Hematopoietic multipotent progenitor cell treated with erythropoietin and hydrocortisone succinate and interleukin-3 and kit ligand, for 15 days (in vitro differentiated cells): Measurements from ENCODE around the gene P2RY6.

Experiments
- DNase-seq: peaks from one replicate; pipeline ENCODE4 v3.0.0-alpha.2; 2015; ENCODE audit warnings: low spot score

Gene P2RY6

DNA sequence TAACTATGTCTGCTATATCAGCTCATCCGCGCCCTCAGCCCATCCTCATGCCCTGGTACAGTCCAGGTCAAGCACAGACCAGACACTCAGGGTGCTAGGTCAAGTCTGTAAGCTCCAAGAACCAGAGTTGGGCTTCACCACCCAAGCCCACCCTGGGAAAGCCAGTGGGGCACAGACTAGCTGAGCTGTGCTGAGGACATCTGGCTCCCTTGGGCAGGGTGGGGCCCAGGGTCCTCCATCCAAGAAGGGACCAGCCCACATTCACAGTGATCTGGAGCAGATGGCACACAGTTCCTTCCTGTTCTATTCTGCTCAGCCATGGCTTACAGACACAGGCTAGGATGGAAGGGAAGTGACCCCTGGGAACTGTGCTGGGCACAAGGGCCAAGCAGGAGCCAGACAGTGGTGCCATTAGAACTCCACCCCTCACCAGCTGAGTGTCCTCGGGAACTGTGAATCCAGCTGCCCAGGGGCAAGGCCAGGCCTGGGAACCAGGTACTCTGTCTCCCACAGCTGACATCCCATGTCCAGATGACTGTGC is 9.1 kb downstream of the P2RY6 start:
- DNase-seq, result no peak

DNA sequence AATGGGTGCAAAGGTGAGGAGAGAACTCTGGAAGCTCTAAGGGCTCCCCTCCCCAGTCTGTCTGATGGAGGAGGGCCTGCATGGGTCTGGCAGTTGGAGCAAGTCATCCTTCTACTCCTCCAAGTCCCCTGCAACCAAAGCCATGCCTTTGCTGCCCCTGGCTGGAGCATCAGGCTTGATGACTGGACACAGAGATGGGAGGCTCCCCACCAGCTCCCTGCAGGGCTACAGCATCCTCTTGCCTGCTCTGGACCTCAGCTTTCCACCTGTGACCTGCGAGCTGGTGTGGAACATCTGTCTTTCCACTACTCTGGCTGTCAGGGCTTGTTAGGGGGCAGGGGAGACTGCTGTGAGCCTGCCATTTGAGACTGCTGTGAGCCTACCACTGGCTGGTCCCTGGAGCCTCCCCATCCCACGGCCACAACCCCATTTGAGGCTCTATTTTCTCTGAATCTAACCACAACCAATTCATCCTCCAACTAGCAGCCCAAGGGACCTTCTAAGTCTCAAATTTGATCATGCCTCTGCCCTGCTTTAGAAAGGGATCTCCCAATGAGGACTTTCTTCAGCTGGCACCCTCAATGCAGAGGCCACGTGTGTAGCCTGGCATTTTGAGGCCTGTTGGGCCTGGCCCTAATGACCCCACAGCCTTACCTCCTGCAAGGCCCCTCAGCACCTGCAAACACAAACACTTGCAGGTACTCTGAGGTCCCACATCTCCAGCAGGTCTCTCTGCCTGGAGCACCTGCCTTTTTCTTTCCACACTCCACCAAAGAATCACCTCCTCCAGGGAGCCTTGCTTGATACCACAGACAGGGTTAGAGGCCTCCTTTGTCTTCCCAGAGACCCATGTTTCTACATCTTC is 9.9 kb downstream of the P2RY6 start:
- no peak for DNase-seq

DNA sequence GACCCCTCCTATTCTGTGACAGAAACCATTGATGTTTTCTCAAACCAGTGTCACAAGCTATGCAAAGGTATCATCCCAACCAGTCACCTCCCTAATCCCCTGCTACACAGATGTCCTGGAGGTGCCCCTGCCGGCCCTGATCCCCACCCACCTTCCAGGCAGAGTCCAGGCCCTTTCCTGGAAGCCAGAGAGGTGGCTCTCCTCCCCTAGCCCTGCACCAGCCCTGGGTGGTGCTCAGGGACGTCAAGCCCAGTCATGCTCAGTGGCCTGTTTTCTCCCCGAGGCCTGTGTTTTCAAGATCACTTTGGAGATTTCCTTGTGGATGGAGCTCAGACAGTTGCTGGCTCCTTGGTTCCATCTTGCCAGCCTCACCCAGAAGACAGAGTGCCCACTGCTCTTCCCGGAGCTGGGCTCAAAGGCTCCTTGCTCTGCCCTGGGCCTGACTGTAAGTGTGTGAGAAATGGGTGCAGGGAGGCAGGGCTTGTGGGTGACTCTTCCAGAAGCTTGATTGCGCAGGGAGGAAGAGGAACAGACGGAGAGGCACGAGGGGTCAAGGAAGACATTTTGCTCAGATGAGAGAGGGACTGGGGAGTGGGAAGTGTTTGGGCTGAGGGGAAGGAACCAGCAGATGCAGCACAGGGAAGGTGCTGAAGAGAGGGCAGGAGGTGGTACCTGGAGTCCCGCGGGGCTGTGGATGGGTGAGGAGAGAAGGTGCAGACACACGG is 11.3 kb downstream of the P2RY6 start:
- DNase-seq, result no peak

DNA sequence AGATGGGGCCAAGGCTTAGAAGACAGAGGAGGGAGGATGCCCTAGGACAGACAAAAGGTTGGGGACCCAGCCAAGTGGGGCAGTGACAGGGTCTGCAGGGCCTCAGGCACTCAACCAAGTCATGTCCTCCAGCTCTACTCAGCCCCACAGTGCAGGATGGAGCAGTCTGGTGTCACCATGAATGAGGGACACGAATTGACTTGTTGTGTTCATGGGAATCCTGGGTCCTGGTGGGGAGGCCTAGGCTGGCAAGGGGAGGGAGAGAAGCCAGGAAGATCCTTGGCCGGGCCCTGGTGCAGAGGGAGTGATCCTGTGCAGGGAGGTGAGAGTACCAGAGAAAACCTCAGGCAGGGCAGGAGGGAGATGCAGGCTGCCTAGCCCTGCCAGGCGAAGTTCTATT is 12.0 kb downstream of the P2RY6 start:
- DNase-seq, result no peak

DNA sequence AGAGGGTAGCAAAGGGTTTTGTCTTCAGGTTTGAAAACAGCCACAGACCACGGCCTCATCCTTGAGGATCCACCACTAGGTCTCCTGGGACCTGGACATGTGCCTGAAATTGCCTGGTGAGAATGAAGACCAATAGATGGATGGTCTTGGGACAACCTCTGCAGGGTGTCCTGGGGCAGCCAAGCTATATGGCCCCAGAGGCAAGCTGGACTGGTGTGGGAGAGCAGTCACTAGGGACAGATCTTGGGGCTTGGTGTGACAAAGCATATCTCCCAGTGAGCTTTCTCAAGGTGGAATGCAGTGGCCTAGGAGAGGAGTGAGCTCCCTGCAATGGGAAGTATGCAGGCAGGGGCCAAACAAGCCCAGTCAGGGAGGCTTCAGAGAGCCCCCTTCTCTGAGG is 13.6 kb downstream of the P2RY6 start:
- DNase-seq, result no peak

DNA sequence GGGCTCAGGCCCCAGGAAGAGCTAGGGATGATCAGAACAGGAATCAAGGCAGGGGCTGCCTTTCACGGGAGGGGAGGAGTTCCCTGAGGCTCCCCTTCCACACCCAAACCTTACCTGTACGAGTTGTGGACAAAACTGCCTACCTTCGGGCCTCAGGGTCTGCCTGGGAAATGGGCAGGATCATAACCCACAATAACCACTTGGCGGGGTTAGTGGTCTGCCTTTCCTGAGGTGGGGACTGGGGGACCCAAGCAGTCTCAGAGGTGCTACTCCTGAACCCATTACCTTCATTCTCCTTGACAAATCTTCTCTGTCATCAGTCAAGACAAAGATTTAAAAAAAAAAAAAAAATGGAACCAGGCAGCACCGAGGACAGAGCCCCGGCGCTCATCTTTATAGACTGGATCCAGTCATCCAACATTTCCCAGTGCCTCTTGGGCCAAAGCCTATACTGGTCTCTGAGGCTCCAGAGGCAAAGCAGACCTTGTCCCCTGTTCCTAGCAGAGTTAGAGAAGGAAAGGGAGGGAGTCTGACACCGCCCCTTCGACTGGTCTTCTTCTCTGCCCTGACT is 14.2 kb downstream of the P2RY6 start:
- DNase-seq, result no peak

DNA sequence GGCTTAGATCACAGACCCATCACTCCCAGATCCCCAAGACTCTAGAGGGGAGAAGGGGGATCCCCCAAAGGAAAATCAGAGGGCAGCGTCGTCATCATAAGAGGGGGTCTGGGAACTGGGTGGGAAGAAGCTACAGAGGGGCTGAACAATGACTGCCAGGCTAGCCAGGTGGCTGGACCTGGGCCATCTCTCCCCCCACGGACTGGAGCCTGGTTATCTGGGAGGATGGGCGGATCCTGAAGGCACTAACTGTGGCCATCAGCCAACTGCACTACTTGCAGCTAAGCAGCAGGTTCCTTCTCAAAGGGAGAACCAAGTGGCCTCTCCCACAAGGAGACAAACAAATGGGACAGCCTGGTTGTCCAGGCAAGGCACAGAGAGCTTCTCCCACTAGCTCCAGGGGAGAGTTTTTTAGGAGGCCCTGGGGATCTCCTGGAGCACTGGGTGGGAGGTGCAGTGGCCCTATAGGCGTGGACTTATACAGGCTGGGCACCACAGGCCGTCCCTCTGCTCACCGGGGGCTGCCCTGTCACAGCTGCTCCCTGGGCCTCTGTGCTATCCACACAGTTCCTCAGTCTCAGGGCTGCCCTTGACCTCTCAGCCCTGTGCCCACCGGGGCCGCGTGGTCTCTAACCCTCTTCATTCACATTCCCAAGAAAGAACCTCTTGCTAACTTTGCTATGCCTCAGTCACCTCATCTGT is 15.4 kb downstream of the P2RY6 start:
- DNase-seq, result peak; percentile 31

DNA sequence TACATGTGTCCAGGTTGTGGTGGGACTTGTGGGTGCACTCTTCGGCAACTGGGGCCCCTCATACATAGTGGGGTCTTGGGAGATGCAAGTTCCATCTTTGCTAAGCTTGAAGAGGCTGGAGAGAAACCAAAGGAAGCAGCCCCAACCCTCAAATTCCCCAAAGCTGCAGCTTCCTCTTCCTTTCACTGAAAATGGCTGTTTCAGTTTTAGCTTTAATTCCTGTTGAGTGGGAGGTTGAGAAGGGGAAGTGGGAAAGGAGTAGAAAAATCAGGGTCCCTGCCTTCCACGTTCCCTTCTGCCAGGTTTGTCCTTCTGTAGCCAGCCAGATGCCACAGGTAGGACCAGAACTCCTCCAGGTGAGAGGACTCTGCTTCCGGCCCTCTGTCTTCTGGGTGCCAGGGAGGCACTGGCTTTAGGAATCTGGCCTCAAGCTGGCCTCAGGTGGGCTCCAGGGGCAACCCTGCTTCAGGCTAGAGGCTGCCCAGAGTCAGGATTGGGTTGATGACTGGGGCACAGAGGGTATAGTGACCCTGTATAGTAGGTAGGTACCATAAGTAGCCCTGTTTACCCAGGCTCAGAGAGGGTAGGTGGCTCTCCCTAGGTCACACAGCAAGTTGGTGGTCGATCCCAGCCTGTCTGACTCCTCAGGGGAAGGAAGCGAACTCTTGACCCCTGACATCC is 16.2 kb downstream of the P2RY6 start:
- DNase-seq, result no peak

DNA sequence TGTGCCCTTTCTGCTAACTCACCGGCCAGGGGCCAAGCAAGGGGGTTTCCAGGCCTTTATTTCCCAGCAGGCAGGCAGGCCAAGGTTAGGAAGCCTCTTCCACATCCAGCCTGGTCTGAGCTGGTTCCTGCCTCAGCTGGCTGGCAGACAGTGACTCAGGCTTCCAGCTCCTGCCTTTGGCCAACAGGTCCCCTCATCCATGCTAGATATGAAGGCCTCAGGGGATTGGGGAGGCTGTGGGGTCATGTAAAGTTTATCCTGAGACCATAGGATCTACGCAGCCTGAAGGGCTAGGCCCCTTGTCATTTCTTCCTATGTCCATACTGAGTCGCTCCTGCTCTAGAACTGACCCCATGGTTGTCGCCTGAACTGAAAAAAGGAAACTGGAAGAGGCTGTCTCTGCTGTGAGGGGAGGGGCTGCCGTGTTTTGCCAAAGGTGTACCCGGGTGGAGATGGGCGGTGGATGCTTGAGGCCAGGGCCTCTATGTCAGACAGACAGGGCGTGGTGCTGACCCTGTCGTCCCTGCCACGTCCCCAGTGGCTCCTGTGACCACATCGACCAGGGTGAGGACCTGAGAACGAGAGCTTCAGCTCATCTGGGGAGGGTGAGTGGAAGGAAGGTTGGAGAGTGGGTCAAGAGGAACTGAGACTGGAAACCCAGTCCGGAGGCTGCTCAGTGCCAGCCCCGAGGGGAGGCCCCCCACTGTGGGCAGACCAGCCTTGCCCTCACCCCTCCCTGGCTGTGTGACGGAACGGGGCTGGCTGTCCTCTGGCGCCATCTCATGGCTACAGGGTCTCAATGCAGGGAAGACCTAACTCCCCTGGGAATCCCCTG is 17.0 kb downstream of the P2RY6 start:
- peak; percentile 53 for DNase-seq

DNA sequence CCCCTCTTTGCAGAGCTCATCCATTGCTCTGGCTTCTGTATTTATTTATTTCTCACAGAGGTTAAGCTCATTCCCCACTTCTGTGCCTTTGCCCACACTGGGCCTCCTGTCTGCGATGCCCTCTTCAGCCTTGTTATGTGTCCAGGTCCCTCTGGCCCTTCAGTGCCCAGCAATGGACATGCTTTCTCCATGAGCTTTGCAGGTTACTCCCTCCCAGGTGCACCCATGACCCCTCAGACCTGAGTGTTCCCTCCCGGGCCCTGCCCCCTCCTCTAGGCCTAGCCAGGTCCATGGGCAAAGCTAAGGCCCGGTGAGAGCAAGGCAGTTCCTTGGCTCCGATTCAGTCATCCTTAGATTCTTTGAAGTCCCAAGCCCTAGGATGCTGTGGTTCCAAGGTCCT is 18.4 kb downstream of the P2RY6 start:
- no peak for DNase-seq

DNA sequence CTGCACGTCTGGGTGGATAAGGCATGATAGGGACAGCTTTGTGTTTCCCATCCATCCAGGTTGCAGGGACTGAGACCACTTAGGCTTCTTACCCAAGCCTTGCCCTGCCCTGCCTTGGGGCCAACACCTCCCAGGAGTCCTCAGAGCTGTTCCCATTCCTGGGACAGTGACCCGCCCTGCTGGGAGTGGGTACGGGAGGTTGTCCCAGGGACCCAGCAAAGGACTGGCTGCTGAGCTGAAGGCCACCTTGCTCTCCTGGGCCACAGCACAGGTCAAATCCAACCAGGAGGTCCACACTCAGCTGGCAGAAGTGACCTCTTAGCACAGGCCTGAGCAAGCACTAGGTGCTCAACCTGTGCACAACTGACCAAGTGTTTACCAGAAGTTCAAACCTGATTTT is 19.1 kb downstream of the P2RY6 start:
- no peak for DNase-seq

DNA sequence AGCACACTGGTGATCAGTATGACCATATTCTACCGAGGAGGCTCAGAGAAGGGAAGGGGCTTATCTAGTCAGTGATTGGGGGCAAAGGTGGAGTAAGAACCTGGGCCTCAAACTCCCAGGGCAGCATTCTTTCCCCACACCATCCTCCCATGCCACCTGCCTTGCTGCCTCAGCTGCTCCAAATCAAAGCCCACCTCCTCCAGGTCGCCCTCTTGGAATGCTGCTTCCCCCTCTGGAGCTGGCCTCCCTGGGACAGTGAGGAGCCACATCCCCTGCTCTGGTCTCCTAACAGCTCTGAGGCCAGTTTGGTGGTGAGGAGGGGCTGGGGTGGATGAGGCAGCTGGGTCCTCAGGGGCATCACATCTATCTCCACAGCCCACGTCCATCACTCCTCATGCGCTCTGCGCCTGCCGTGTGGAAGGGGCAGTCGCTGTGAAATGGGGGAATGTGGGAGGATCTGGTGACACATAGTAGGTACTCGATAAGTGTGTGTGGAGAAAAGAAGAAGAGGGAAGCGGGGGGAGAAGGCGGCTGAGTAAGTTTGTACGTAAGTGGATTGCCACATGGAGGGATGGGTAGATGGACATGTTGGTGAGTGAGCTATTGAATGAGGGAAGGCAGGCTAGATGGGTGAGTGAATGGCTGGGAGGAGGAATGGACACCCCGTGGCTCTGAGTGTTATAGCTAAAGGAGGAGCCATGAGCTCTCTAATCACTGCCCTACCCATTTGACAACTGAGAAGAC is 19.8 kb downstream of the P2RY6 start:
- DNase-seq, result no peak

DNA sequence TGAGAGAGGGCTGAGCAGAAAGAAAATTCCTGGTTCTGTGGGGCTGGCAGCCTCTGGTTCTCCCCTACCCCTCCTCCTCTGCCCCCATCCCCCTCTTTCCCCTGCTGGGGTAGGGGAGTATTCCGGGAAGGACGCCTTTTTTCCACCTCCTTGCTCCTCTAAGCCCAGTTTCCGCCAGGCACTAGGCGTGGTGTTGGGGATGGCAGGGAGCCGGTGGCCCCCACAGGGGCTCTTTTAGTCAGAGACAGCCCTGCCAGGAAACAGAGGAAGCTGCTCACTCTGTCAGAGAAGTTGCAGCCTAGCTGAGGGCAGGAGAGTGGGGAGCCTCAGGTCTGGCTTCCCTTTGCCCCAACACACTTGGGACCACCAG is 20.4 kb downstream of the P2RY6 start:
- DNase-seq, result no peak

DNA sequence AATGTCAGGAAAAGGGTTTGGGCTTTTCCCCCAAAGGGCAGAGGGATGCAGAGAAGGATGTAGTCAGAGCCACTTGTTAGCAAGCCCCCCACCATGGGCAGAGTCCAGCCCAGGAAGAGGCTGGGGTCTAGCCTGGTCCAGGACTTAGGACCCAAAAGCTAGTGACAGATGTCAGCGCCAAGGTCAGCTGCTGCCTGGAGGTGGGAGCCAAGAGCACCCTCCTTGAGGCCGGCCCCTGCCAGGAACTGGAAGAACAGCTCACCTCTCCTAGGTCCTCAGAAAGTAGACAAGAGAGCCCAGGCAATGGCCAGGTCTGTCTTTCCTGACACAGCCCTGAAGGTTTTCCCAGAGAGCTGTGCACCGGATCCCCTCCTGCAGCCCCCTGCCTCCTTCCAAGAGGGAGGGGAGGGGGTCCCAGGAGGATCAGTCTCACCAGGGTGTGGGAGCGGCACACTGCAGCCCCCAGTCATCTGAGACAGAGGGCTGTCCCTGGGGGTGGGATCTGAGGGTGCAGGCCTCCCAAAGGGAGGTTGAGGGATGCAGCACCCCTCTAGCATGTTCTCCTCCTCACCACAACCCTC is 21.3 kb downstream of the P2RY6 start:
- no peak for DNase-seq

DNA sequence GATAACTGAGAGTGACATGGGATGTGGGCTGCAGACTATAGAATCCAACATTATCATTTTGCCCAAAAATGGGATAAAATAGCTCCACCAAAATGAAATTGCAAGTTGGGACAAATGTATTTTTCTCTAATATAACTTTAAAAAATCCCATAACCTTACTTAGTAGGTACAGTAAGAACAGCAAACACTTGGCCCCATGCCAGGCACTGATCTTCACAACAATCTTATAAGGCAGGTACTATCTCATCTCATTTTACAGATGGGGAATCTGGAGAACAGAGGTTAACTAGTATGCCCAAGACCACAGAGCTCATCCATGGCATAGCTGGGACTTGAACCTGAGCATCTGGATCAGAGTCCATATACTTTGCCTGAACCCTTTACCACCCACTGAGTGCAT is 22.5 kb downstream of the P2RY6 start:
- DNase-seq, result no peak

DNA sequence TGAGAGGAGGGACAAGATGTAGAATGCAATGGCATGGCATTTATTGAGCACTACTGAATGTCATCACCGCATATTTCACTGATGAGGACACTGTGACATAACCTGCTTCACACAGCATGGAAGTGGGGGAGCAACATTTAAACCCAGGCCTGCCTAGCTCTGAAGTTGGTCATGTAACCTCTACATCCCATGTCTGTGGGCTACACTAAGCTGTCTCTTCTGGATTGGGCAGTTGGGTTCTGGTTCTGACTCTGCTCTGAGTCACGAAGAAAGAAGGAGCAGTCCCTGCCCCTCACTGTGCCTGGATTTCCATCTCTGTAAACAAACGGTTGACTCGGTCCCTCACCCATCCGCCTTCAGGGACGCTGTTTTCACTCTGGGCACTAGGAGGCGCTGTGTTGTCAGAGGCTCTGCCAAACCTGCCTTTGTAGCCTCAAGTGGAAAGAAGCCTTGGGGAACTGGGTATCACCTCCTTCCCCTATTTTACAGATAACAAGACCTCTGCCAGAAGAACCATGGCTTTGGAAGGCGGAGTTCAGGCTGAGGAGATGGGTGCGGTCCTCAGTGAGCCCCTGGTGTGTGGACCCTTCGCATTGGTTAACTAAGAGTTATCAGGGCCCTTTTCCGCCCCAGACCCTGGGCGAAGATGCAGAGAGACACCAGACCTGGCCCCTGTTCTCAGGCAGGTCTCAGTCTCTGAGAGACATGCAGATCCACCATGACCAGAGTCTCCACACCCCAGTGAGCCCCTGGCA is 23.3 kb downstream of the P2RY6 start:
- peak; percentile 66 for DNase-seq

DNA sequence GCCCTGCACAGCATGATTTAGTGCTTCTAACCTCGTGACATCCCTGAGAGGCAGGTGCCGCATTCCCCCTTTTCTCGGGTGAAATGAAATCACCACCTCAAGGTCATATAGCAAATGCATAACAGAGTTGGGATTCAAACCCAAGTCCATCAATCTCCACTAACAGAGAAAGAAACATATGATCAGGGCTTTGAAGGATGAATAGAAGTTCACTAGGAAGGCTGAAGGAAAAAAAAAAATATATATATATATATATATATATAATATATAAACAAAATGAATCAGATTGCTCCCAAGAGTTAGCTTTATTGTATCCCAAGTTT is 23.8 kb downstream of the P2RY6 start:
- DNase-seq, result no peak

DNA sequence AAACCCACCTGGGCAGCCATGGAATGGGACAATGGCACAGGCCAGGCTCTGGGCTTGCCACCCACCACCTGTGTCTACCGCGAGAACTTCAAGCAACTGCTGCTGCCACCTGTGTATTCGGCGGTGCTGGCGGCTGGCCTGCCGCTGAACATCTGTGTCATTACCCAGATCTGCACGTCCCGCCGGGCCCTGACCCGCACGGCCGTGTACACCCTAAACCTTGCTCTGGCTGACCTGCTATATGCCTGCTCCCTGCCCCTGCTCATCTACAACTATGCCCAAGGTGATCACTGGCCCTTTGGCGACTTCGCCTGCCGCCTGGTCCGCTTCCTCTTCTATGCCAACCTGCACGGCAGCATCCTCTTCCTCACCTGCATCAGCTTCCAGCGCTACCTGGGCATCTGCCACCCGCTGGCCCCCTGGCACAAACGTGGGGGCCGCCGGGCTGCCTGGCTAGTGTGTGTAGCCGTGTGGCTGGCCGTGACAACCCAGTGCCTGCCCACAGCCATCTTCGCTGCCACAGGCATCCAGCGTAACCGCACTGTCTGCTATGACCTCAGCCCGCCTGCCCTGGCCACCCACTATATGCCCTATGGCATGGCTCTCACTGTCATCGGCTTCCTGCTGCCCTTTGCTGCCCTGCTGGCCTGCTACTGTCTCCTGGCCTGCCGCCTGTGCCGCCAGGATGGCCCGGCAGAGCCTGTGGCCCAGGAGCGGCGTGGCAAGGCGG is 24.5 kb downstream of the P2RY6 start:
- DNase-seq, result no peak

DNA sequence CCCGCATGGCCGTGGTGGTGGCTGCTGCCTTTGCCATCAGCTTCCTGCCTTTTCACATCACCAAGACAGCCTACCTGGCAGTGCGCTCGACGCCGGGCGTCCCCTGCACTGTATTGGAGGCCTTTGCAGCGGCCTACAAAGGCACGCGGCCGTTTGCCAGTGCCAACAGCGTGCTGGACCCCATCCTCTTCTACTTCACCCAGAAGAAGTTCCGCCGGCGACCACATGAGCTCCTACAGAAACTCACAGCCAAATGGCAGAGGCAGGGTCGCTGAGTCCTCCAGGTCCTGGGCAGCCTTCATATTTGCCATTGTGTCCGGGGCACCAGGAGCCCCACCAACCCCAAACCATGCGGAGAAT is 25.1 kb downstream of the P2RY6 start:
- DNase-seq, result no peak
